HG03558 (cell line): ENCODE measurements around the gene CREBL2.
A peak's percentile ranks its signal among the peaks of the same experiment; 100 is the strongest.
"Not testable (repeated sequence)": the region's sequence is repeated elsewhere in the genome, so short reads cannot be mapped to it uniquely, and the experiment has no call there.

ENCODE experiments used
- ATAC-seq: cut with Tn5 transposase; IDR thresholded peaks from one replicate; pipeline ENCODE4 v1.9.1; 2021; ENCODE audit warnings: moderate number of reproducible peaks; ENCODE audit not compliant: unreplicated experiment; ENCODE audit errors: extremely low read depth

Gene CREBL2

DNA sequence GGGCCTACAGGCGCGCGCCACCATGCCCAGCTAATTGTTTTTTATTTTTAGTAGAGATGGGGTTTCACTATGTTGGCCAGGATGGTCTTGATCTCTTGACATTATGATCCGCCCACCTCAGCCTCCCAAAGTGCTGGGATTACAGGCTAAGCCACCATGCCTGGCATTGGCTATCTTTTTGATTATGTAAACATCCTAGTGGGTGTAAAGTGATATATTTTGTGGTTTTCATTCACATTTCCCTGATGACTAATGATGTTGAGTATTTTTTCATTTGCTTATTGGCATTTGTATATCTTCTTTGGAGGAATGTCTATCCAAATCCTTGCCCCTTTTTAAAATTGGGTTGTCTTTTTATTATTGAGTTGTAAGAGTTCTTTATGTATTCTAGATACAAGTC lies 16.3 kb downstream of the CREBL2 start:
- no peak for ATAC-seq

- no peak for ATAC-seq
Measured at GRCh38 chr12:12630850-12631249, 19.2 kb downstream of the CREBL2 start.

DNA sequence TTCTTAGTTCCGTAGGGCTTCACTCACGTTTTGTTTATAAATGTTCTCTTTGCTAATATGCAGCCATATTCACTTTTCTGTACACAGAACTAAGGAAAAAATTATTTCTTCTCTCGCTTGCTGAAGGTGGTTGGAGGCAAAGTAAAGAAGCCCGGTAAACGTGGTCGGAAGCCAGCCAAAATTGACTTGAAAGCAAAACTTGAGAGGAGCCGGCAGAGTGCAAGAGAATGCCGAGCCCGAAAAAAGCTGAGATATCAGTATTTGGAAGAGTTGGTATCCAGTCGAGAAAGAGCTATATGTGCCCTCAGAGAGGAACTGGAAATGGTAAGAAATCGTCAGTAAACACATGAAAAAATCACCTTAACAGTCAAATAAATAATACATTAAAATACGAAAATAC lies 24.0 kb downstream of the CREBL2 start:
- no peak for ATAC-seq

DNA sequence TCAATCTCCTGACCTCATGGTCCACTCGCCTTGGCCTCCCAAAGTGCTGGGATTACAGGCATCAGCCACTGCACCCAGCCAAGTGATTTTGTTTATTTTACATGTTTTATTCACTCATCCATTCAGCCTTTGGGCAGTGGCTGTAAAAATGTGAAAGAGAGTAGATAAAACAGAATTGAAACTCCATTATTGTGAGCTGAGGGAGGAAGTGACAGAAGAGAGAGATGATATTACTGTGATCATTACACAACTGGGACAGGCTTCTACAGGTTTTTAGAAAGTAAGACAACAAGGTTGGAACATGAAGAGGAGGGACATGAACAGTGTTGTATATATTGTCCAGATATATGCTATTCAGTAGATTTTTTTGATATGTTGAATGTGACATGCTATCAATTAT lies 25.0 kb downstream of the CREBL2 start:
- no peak for ATAC-seq

DNA sequence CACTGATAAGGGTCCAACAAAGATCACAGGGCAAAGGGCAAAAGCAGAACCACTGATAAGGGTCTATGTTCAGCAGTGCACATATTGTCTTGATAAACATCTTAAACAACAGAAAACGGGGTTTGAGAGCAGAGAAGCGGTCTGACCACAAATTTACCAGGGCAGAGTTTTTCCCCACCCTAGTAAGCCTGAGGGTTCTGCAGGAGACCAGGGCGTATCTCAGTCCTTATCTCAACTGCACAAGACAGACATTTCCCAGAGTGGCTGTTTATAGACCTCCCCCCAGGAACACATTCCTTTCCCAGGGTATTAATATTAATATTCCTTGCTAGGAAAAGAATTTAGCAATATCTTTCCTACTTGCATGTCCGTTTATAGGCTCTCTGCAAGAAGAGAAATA lies 28.3 kb downstream of the CREBL2 start:
- not testable (repeated sequence) for ATAC-seq

DNA sequence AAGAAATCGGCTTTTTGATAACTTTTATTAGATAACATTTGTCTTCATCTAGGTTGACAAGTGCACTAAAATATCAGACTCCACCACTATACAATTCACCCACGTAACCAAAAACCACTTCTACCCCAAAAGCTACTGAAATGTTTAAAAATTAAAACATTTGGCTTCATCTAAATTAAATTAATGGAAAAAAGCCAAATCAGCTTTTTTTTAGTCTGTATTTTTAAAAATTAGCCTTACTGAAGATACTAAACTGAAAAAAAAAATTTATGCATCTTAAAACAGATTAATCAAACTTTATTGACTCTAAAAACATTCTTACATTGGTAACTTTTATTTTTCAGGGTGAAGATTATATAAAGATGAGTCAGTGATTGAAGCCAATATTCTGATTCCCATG lies 30.0 kb downstream of the CREBL2 start:
- no peak for ATAC-seq

DNA sequence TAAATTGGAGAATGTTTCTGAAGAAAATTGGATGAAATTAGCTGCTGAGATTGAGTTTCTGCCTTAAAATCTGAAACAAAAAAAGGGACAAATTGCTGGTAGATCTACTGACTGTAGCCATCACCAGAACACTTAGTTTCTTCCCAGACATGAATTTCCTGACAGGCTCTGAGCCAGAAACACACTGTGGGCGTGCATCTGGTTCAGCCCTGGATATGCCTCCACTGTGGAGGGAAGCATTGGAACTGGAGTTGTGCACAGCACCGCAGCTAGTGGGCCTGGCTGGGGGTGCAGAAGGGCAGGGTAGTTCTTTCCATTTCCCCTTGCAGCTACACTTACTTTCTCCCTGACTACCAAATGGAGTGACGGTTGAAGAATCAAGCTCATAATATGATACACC lies 31.2 kb downstream of the CREBL2 start:
- ATAC-seq, result no peak

GRCh38 chr12:12645485-12645884 lies 33.8 kb downstream of the CREBL2 start:
- ATAC-seq, result peak; percentile 26

DNA sequence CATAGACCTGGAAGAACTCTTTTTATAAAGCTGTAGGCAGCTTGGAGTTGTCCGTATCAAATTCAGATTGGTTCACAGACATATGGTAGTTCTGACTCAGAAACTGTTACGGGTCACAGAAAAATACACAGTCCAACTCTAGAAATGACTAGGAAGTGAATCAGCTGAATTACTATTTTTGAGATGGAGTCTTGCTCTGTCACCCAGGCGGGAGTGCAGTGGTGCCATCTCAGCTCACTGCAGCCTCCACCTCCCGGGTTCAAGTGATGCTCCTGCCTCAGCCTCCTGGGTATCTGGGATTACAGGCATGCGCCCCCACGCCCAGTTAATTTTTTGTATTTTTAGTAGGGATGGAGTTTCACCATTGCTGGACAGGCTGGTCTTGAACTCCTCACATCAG lies 34.3 kb downstream of the CREBL2 start:
- ATAC-seq, result peak; percentile 54

DNA sequence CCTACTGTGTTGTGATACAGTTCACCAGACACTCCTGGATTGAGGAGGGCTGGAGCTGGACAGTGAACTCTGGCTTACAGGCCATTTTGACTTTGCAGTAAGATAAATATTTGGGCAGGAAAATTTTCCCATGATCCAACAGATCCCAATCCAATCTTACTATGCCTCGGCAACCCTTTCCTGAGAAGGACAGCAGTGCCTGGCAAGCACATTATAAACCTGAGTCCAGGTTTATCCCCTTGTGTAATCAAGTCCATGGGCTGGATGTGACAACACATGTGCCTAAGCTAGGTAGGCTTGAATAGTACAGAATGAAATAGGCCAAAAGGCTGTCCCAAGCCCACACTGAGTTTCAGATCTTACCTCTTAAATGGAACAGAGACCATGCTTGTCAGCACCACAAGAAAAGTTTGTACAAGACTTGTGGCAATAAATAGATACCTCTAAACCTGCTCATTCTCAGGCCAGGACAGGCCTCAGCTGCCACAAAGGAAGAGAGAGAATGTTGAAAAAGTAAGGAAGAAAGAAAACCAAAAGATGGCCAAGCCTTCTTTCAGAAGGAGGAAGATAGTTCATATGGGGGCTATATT lies 34.9 kb downstream of the CREBL2 start:
- ATAC-seq, result no peak

DNA sequence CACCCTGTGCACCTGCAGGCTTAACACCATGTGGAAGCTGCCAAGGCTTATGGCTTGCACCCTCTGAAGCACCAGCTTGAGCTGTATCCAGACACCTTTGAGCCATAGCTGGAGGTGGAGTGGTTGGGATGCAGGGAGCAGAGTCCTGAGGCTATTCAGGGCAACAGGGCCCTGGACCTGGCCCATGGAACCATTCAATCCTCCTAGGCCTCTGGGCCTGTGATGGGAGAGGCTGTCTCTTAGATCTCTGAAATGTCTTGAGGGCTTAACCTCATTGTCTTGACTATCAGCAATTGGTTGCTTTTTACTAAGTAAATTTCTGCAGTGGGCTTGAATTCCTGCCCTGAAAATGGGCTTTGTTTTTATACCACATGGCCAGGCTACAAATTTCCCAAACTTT lies 36.6 kb downstream of the CREBL2 start:
- ATAC-seq, result no peak

DNA sequence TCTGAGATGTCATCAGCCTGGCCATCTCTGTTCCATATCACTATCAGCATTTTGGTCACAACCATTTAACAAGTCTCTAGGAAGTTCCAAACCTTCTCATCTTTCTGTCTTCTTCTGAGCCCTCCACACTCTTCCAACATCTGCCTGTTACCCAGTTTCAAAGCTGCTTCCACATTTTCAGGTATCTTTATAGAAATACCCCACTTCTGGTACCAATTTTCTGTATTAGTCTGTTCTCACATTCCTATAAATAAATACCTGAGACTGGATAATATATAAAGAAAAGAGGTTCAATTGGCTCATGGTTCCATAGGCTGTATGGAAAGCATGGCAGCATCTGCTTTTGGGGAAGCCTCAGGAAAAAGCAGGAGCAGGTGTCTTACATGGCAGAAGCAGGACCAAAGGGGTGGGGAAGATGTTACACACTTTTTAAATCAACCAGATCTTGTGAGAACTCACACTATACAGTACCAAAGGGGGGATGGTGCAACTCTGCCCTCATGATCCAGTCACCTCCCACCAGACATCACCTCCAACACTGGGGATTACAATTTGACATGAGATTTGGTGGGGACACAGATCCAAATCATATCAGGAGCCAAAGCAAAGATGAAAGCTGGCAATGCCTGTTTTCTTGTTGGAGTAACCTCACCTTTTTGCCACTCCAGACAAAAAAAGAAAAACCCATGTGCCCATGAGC lies 37.4 kb downstream of the CREBL2 start:
- ATAC-seq, result no peak

DNA sequence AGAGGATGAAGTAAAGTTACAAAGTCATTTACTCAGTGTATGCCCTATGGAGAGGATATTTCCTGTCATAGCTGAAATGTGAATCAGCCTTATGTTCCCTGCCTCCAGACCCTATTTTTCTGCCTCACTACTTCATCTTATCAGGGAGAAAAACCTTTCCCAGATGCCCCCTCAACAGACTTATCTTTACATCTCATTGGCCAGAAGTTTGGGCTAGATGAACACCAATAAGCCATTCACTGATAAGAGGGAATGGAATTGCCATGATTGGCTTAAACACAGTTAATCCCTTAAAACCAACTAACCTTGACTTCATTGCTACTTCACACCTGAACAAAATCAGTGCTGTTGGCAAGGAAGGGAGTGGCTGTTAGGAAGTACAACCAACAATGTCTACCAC lies 40.1 kb downstream of the CREBL2 start:
- ATAC-seq, result no peak

GRCh38 chr12:12652704-12653103 lies 41.0 kb downstream of the CREBL2 start:
- not testable (repeated sequence) for ATAC-seq

DNA sequence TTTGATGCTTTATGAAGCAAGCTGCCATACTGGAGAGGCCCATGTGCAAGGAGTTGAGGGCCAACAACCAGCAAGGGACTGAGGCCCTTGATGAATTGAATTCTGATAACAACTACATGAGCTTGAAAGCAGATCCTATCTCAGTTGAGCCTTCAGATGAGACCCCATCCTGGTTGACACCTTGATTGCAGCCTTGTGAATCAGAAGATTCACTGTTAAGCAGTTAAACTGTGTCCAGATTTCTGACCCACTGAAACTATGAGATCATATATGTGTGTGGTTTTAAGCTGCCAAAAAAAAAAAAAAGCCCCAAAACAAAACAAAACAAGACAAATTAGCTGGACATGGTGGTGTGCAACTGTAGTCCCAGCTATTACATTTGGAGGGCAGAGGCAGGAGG lies 42.2 kb downstream of the CREBL2 start:
- no peak for ATAC-seq

- ATAC-seq, result no peak
Measured at GRCh38 chr12:12654691-12655460, 43.2 kb downstream of the CREBL2 start.

DNA sequence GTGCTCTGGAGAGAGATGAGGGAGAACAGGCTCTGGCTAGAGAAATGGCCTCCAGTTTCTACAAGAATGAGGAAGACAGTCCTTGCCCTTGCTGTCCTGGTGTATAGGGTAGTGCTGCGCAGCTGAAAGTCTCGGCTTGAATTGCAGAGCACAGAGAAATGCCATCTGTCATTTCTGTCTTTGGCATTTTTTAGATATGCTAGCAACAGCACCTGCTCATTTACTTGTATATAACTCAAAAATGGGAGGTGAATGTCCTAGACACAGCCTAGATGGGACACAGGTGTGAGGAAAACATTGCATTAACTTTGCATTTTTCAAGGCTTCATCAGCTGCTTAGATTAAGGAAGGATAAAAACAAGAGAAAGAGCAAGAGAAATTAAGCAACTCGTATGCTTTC lies 48.5 kb downstream of the CREBL2 start:
- no peak for ATAC-seq

GRCh38 chr12:12661086-12661856 lies 49.6 kb downstream of the CREBL2 start:
- no peak for ATAC-seq

DNA sequence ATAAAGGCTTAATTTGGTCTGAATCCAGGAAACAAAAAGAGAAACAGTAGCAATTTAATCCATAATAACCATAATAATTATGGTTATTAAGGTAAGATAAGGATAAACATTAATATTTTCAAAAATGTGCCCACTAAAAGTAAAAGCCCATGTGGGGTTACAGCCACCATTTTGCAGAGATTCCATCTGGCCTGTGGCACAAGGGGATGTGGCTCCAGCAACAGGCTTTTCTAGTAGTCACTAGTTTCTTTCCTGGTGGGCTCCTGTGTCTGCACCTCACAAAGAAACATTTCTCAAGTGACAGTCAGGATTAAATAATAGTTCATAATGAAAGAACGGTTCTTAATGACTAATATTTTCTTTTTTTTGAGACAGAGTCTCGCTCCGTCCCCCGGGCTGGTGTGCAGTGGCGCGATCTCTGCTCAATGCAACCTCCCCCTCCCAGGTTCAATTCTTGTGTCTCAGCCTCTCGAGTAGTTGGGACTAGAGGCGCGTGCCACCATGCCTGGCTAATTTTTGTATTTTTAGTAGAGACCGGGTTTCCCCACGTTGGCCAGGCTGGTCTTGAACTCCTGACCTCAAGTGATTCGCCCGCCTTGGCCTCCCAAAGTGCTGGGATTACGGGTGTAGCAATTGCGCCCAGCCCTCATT lies 52.1 kb downstream of the CREBL2 start:
- ATAC-seq, result no peak

GRCh38 chr12:12665194-12665593 lies 53.5 kb downstream of the CREBL2 start:
- ATAC-seq, result no peak
